H7 (cell line): ENCODE data around the gene MALAT1. TPM values are rescaled to one million over a fixed set of nuclear protein-coding genes. Genes with fewer than 3 reads are reported as not detected.

Experiments used
- DNase-seq: peaks from one replicate; pipeline ENCODE4 v3.0.0; 2012
- H3K27me3 ChIP-seq: 2 replicates; pipeline ENCODE4 v1.6.0; 2011; ENCODE audit warnings: mild to moderate bottlenecking, low read length; ENCODE audit not compliant: control insufficient read depth, insufficient read depth
- H3K36me3 ChIP-seq: replicated peaks from 2 replicates; pipeline ENCODE4 v1.5.1; 2011; ENCODE audit warnings: low read length; ENCODE audit not compliant: control insufficient read depth, insufficient read depth
- H3K4me3 ChIP-seq: 2 replicates; pipeline ENCODE4 v1.5.1; 2011; ENCODE audit warnings: low read depth, mild to moderate bottlenecking, control low read depth, low read length, moderate library complexity; ENCODE audit not compliant: insufficient read depth
- total RNA-seq: library from RNA; depleted of rRNA; stranded (reverse); fragments of >200 nt; shearing (Covaris generic); gene quantifications from 2 replicates; pipeline ENCODE4 v1.2.3, GENCODE V29; 2014

Gene MALAT1
- total RNA-seq, 1 experiment from 2014 or later: 456 TPM

DNA sequence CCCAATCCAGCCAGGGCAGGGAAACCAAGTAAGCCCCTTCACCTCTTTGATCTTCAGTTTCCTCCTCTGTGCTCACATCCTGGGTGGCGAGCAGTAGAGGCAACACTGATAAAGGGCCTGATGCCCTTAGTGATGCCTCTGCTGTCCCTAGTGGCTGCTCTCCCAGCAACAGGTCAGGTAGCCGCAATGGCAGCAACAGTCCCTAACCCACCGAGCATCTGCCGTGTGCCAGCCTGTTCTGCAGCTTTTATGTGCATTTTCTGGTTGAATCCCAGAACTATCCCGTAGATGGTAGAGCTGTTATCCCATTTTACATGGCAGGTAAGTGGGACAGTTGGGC lies 31.3 kb downstream of the MALAT1 start:
- peak; percentile 81 for DNase-seq
- peaks cover 22% of the 10 kb centered on the region for H3K36me3 ChIP-seq
- H3K4me3 ChIP-seq: no peak overlapping the region
- H3K27me3 ChIP-seq: no peaks in the 10 kb centered on the region

DNA sequence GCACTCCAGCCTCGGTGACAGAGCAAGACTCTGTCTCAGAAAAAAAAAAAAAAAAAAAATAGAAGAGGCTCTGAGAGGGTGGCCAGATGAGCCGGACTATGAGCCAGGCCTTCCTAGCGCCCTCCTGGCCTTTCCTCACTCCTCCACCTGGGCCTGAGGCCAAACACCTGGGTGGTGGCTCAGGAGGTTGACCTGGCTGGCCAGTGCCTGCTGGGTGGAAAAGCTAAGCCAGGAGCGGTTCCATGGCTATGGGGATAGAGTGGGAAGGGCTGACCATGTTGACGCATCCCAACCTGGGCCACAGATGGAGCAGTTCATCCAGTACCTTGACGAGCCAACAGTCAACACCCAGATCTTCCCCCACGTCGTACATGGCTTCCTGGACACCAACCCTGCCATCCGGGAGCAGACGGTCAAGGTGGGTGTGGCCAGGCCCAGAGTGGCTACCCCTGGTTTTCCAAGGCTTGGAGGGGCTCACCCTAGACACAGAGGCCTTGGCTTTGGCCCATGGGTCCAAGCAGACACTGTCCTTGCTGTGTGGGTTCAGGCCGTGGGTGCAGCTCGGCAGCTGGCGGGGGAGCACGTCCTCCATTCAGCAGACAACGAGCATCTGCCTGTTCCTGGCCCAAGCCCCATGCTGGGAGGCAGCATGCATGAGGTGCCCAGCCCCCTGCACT lies 33.7 kb downstream of the MALAT1 start:
- Histone ChIP-seq H3K27me3 (no peaks in the 10 kb centered on the region; the same call in 1 of the 2 replicates), H3K4me3 (no peak overlapping the region), H3K36me3 (peaks cover 20% of the 10 kb centered on the region)
- no peak for DNase-seq

DNA sequence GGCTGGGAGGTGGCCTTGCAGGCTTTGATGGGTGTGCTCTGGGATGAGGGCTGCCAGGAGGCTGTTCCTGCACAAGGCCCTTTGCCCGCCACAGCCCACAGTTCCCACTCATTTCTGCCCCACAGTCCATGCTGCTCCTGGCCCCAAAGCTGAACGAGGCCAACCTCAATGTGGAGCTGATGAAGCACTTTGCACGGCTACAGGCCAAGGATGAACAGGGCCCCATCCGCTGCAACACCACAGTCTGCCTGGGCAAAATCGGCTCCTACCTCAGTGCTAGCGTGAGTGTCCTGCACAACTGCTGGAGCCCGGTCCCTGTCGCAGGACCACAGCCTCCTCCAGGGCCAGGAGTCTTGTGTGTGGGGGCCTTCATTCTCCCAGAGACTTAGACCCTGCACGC lies 36.3 kb downstream of the MALAT1 start:
- Histone ChIP-seq H3K27me3 (peaks cover 24% of the 10 kb centered on the region), H3K36me3 (peaks cover 20% of the 10 kb centered on the region), H3K4me3 (no peak overlapping the region)
- DNase-seq: no peak

DNA sequence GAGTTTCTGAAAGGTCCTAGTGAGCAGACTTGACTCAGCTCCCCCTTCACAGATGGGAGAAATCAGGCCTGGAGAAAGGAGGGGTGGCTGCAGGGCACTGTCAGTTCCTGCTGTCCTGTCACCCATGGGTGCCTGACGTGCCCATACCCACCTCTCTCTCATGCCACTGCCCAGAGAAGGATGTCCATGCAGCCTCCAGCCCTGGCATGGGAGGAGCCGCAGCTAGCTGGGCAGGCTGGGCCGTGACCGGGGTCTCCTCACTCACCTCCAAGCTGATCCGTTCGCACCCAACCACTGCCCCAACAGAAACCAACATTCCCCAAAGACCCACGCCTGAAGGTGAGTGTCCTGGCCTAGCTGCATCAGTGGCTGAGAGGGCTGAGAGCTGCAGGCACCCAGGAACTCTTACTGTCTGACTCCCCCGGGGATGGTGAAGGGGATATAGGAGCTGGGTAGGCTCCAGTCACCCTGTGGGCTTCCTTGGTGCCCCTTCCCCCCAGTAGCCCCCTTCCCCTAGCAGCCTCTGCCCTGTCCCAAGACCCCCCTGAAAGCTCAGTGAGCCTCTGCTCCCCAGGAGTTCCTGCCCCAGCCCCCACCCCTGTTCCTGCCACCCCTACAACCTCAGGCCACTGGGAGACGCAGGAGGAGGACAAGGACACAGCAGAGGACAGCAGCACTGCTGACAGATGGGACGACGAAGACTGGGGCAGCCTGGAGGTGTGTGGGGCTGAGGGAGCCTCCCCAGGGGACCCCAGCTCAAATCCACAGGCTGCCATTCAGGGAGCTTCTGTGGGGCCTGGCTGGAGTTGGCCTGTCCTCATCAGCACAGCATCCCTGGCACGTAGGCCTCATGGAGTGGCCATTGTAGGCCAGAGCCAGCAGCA lies 37.8 kb downstream of the MALAT1 start:
- Histone ChIP-seq H3K36me3 (peaks cover 10% of the 10 kb centered on the region), H3K27me3 (peaks cover 28% of the 10 kb centered on the region), H3K4me3 (no peak overlapping the region)
- DNase-seq: no peak

DNA sequence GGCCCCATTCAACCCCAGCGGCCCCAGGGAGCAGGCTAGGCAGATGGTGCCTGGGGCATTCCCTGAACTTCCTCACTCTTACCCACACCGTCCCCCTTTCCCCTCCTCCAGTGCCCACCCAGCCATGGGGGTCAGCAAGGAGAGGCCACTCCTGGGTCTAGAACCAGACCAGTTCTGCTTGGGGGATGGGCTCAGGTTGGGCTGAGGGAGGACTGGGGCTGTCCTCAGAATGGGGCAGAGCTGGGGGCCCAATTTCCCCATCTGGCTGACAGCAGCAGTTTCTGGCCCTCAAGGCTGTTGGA lies 38.4 kb downstream of the MALAT1 start:
- peaks cover 28% of the 10 kb centered on the region for H3K27me3 ChIP-seq
- H3K36me3 ChIP-seq: peaks cover 7% of the 10 kb centered on the region
- DNase-seq: no peak
- H3K4me3 ChIP-seq: no peak overlapping the region

DNA sequence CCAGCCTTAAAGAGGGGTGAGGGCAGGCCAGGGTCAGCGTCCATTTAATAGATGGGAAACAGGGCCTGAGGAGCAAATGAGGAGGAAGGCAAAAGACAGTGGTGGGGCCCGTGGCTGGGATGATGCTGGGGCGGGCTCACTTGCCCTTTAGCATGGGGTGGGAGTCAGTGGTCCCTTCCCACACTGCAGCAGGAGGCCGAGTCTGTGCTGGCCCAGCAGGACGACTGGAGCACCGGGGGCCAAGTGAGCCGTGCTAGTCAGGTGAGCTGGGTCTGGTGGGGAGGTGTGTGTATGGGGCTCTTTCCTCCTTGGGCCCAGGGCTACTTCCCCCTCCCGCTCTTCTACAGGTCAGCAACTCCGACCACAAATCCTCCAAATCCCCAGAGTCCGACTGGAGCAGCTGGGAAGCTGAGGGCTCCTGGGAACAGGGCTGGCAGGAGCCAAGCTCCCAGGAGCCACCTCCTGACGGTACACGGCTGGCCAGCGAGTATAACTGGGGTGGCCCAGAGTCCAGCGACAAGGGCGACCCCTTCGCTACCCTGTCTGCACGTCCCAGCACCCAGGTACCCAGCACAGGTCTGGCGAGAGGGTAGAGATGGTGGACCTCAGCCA lies 38.9 kb downstream of the MALAT1 start:
- no peak for DNase-seq
- H3K27me3 ChIP-seq: peaks cover 28% of the 10 kb centered on the region
- no peak overlapping the region for H3K4me3 ChIP-seq
- H3K36me3 ChIP-seq: peaks cover 3% of the 10 kb centered on the region

DNA sequence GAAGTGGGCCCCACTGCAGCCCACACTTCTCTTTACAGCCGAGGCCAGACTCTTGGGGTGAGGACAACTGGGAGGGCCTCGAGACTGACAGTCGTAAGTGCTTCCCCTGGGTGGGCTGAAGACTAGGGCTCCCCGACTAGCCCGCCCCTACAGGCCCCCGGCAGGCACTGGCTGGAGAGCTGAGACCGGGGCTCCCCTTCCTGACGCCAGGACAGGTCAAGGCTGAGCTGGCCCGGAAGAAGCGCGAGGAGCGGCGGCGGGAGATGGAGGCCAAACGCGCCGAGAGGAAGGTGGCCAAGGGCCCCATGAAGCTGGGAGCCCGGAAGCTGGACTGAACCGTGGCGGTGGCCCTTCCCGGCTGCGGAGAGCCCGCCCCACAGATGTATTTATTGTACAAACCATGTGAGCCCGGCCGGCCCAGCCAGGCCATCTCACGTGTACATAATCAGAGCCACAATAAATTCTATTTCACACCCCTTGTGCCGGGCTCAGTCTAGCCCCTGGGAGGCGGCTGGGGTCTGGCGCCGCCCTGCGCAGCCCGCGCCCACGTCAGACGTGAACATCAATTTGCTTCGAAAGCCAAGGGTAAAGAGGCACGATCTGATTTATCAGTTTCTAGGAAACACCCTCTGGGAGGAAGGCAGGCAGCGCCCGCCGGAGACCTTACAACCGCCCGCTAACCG lies 39.5 kb downstream of the MALAT1 start:
- peak; percentile 72 for DNase-seq
- peak overlapping the region; percentile 60; the same call in 1 of the 2 replicates for H3K4me3 ChIP-seq
- peaks cover 28% of the 10 kb centered on the region for H3K27me3 ChIP-seq
- peaks cover 3% of the 10 kb centered on the region for H3K36me3 ChIP-seq

DNA sequence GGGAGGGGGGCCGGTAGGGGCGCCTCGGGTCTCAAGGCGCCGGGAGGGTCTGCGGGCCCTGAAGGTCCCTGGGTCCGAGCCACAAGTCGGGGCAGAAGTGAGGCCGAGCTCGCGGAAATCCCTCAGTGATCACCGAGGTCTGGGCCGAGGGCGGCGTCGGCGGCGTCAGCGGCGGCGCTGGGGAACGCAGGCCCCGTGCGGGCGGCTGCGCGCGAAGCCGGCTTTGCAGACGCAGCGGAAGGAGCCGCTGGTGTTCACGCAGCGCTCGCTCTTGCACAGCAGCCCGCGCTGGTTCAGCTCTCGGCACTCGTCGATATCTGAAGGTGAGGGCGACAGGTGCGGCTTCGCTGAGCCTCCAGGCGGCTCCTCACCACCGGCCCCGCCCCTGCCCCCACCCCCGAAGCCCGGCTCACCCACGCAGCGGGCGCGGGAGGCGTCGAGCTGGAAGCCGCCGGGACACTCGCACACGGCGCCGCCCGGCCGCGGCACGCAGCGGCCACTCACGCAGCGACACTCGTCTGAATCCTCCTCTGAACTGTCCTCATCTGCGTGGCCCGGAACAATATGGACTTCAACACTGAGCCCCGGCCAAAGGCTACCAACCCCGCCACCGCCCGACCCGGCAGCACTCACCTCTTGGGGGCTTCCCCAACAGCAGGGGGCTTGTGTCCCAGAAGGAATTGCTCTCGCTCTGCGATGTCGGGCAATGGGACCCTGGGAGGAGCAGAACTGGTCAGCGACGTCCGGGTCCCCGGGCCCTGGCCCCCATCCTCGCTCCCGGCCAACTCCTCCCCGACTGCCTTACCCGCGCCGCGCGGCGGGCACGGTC lies 40.3 kb downstream of the MALAT1 start:
- peaks cover 3% of the 10 kb centered on the region for H3K36me3 ChIP-seq
- peaks cover 34% of the 10 kb centered on the region for H3K27me3 ChIP-seq
- DNase-seq: peak; percentile 93
- peak overlapping the region; percentile 60 for H3K4me3 ChIP-seq

DNA sequence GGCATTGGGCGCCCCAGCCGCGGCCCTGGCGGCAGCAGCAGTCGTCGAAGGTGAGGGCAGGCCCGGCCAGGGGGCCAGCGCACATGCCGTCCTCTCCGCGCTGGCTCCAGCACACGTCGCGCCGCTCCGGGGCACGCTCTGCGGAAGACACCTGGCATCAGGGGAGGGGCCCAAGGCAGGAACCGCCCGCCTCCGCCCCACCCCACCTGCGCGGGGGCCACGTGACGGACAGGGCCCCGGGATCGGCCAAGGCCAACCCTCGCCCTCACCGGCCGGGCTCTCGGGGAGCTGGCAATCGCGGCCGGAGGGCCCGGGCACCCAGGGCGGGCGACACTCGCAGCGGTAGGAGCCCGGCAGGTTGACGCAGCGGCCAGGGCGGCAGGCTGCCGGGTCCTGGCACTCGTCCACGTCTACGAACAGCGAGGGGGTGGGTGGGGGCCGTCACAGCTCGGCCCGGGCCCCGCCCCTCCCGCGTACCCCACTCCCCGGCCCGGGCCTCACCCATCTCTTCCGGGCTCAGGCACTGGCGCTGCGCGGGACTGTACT lies 41.0 kb downstream of the MALAT1 start:
- H3K36me3 ChIP-seq: peaks cover 3% of the 10 kb centered on the region
- peak overlapping the region; percentile 60 for H3K4me3 ChIP-seq
- DNase-seq: peak; percentile 98
- H3K27me3 ChIP-seq: peaks cover 39% of the 10 kb centered on the region

DNA sequence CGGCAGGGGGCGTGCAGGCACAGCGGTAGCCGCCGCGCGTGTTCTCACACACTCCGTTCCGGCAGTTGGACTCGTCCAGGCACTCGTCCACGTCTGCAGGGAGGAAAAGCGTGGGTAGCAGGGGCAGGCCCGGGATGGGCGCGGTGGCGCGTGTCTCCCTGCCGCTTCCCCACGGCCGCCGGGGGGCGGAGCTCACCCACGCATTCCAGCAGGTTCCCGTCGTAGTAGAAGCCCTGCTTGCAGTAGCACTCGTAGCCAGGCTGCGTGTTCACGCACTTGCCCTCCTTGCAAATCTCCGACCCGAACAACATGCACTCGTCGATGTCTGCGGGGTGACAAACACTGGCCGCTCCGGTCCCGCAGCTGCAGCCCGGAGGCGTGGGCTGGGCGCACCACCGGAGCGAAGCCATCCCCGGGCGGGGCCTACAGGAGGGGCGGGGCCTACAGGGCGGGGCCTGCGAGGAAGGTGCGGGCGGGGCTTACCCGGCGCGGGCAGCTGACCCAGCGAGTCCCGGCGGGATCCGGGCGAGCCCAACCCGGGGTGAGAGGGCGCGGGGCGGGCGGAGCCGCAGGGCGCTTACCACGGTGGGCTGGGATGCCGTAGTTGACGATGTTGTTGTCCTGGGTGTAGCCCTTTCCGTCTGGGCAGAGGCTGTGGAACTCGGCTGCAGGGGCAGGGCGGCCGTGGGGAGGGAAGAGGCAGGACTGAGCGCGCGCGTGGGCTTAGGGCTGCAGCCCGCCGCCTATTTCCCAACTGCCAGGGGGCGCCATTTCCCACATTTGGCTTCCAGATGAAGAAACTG lies 41.6 kb downstream of the MALAT1 start:
- peak; percentile 100 for DNase-seq
- Histone ChIP-seq H3K27me3 (peaks cover 46% of the 10 kb centered on the region), H3K36me3 (peaks cover 2% of the 10 kb centered on the region), H3K4me3 (peak overlapping the region; percentile 60)

DNA sequence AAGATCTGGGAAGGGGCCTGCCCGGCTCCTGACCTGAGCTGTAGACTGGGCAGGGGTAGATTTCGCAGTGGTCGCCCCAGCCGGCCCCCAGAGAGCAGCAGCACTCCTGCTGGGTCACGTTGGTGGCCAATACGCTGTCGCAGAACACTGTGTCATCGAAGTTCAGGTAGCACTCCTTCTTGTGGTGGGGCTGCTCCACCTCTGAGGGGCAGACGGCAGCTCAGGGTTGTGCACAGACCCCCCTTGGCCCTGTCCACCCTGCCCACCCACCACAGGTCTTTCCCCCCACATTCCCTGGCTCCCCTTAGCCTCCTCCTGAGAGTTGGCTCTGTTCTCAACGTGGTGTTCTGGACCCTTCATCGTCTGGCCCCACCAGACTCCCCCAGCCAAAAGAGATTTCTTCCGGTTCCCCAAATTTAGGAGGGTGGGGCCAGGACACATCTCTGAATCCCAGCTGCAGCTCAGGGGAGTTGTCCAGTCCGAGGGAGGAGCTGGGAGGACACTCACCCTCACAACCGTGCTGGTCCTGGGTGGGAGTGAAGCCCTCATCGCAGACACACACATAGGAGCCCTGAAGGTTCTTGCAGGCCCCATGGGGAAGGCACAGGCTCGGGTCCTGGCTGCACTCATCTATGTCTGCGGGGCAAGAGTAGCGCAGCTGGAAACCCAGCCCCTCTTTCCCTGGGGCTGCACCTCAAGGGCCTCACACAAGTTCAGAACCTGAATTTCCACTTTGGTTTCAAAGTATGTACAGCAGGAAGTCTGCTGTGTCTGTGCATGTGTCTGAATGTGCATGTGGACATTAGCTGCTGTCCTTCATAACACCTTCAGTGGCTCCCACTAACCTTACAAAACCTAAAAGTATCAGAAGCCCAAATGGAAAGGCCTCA lies 42.5 kb downstream of the MALAT1 start:
- peaks cover 54% of the 10 kb centered on the region for H3K27me3 ChIP-seq
- DNase-seq: no peak
- peaks cover 1% of the 10 kb centered on the region for H3K36me3 ChIP-seq
- peak overlapping the region; percentile 56 for H3K4me3 ChIP-seq

DNA sequence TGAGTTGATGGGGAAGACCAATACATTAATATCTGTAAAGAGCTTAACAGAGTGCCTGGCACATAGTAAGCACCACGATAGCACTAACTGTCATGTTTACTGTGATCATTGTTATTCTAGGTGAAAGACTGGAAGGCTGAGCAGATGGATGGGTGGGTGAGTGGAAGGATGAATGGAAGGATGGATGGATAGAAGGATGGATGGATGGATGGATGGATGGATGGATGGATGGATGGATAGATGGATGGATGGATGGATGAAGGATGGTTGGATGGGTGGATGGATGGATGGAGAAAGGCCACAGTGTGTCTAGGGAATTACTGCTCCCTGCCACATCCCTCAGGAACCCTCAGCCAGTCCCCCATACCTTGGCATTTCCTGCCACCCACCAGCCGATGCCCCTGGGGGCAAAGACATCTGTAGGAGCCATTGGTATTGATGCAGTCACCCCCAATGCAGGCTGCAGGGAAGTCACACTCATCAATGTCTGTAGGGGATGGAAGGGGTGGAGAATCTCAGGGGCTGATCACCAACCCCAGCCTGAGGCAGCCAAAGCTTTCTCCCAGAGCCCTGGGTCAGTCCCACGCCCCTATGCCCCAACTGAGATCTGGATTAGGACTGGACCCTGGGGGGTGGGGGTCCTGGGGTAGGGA lies 44.0 kb downstream of the MALAT1 start:
- H3K27me3 ChIP-seq: peaks cover 65% of the 10 kb centered on the region

More for the DNA sequence above, 44.0 kb downstream of the MALAT1 start:
- Histone ChIP-seq H3K4me3 (no peak overlapping the region), H3K36me3 (no peaks in the 10 kb centered on the region)
- DNase-seq: no peak
